Endothelial cell of umbilical vein (primary cell): ENCODE data around the gene SLC38A8.

Experiments
- CTCF ChIP-seq, 2 donors: IDR thresholded peaks; 1 replicate in 1 of 2; 2 replicates in 1 of 2; pipeline ENCODE4 v1.5.1; 2011; ENCODE audit warnings: low read length in 2 of 2, mild to moderate bottlenecking in 2 of 2, moderate library complexity in 2 of 2, control low read depth in 1 of 2, inconsistent platforms in 1 of 2, low read depth in 1 of 2; ENCODE audit not compliant: insufficient read depth in 1 of 2; ENCODE audit errors: extremely low read depth in 1 of 2
- EZH2 ChIP-seq: IDR thresholded peaks from 2 replicates; pipeline ENCODE4 v1.6.1; 2012; ENCODE audit warnings: borderline replicate concordance, low read depth, mild to moderate bottlenecking, moderate library complexity, low read length, inconsistent platforms; ENCODE audit not compliant: severe bottlenecking
- MAX ChIP-seq: IDR thresholded peaks from 2 replicates; pipeline ENCODE4 v1.6.1; 2011; ENCODE audit not compliant: insufficient read depth, insufficient read length
- POLR2A ChIP-seq: IDR thresholded peaks from 2 replicates; pipeline ENCODE4 v1.6.1; 2012; ENCODE audit warnings: low read depth, mild to moderate bottlenecking, control low read depth, low read length
- POLR2AphosphoS5 ChIP-seq: IDR thresholded peaks from 2 replicates; pipeline ENCODE4 v1.6.1; 2012; ENCODE audit warnings: low read depth, mild to moderate bottlenecking, control low read depth, low read length, moderate library complexity; ENCODE audit not compliant: insufficient read depth

GRCh38 chr16:84059946-84060901, 17.6 kb upstream of the SLC38A8 start:
- TF ChIP-seq CTCF (IDR thresholded peaks at IDR 0.05; ENCODE audit: extremely low read depth in 1 of 2, insufficient read depth in 1 of 2, low read depth in 1 of 2, low read length in 2 of 2) (no peak), POLR2AphosphoS5 (no peak), POLR2A (no peak), MAX (no peak), EZH2 (no peak)
